Neural cell (in vitro differentiated cells): ENCODE data around the gene APBA1. TPM values are rescaled to one million over a fixed set of nuclear protein-coding genes. Genes with fewer than 3 reads are reported as not detected.

ENCODE experiments used
- H2AFZ ChIP-seq: fragments of 200-600, 300-800 bp; sonication (generic), shearing (Covaris generic); 2 replicates; pipeline ENCODE4 v1.6.0; 2014; ENCODE audit warnings: low read depth, mild to moderate bottlenecking, antibody characterized with exemption, low read length, moderate library complexity
- H3F3A ChIP-seq: fragments of 200-600 bp; shearing (Covaris generic); 2 replicates; pipeline ENCODE4 v1.6.1; 2016; ENCODE audit warnings: mild to moderate bottlenecking, moderate library complexity, mixed read lengths, antibody characterized with exemption, low read length; ENCODE audit not compliant: insufficient read depth, poor library complexity, severe bottlenecking
- H3K27ac ChIP-seq: fragments of 200-600, 300-800 bp; sonication (generic), shearing (Covaris generic); 2 replicates; pipeline ENCODE4 v1.5.1; 2014; ENCODE audit warnings: mild to moderate bottlenecking, low read length, moderate library complexity
- H3K27me3 ChIP-seq: fragments of 300-800, 200-600 bp; sonication (generic), shearing (Covaris generic); 2 replicates; pipeline ENCODE4 v1.6.0; 2014; ENCODE audit warnings: mild to moderate bottlenecking, low read depth, low read length, moderate library complexity; ENCODE audit not compliant: insufficient read depth
- H3K36me3 ChIP-seq: fragments of 300-800, 200-600 bp; sonication (generic), shearing (Covaris generic); 2 replicates; pipeline ENCODE4 v1.5.1; 2014; ENCODE audit warnings: mild to moderate bottlenecking, antibody characterized with exemption, low read length, moderate library complexity; ENCODE audit not compliant: insufficient read depth
- H3K4me2 ChIP-seq: fragments of 300-800, 200-600 bp; sonication (generic), shearing (Covaris generic); 2 replicates; pipeline ENCODE4 v1.6.0; 2014; ENCODE audit warnings: mild to moderate bottlenecking, low read length
- H3K4me3 ChIP-seq: fragments of 300-800, 200-600 bp; sonication (generic), shearing (Covaris generic); 2 replicates; pipeline ENCODE4 v1.5.1; 2014; ENCODE audit warnings: mild to moderate bottlenecking, low read length, moderate library complexity
- H3K79me2 ChIP-seq: fragments of 200-600 bp; shearing (Covaris generic); replicated peaks from 2 replicates; pipeline ENCODE4 v1.6.0; 2014; ENCODE audit warnings: mild to moderate bottlenecking, low read length, moderate library complexity; ENCODE audit not compliant: insufficient read depth
- H3K9ac ChIP-seq: fragments of 300-800, 200-600 bp; sonication (generic), shearing (Covaris generic); 2 replicates; pipeline ENCODE4 v1.6.1; 2016; ENCODE audit warnings: mild to moderate bottlenecking, low read length, mixed read lengths
- H3K9me2 ChIP-seq: fragments of 200-600 bp; shearing (Covaris generic); 2 replicates; pipeline ENCODE4 v1.6.1; 2016; ENCODE audit warnings: mild to moderate bottlenecking, low read length, mixed read lengths; ENCODE audit not compliant: insufficient read depth
- H3K9me3 ChIP-seq: fragments of 200-600, 300-800 bp; sonication (generic), shearing (Covaris generic); 2 replicates; pipeline ENCODE4 v1.6.1; 2016; ENCODE audit warnings: mild to moderate bottlenecking, mixed run types, low read length, moderate library complexity, mixed read lengths
- H4K20me1 ChIP-seq: fragments of 200-600 bp; shearing (Covaris generic); 2 replicates; pipeline ENCODE4 v1.6.1; 2016; ENCODE audit warnings: mild to moderate bottlenecking, mixed run types; ENCODE audit not compliant: insufficient read depth
- EP300 ChIP-seq: fragments of 450-650 bp; conservative IDR thresholded peaks from 2 replicates; pipeline ENCODE4 v1.6.1; 2014; ENCODE audit warnings: antibody characterized with exemption, mild to moderate bottlenecking, moderate library complexity; ENCODE audit not compliant: poor library complexity, severe bottlenecking
- EZH2 ChIP-seq: fragments of 200-600, 300-800 bp; shearing (Covaris generic), sonication (generic); IDR thresholded peaks from 2 replicates; pipeline ENCODE4 v1.6.1; 2014; ENCODE audit warnings: antibody characterized with exemption, low read length, borderline replicate concordance, mild to moderate bottlenecking; ENCODE audit not compliant: insufficient read depth, poor library complexity, severe bottlenecking
- MXI1 ChIP-seq: fragments of 450-650 bp; conservative IDR thresholded peaks from 2 replicates; pipeline ENCODE4 v1.6.1; 2014; ENCODE audit warnings: antibody characterized with exemption, mild to moderate bottlenecking; ENCODE audit not compliant: poor library complexity, severe bottlenecking
- POLR2AphosphoS5 ChIP-seq: IDR thresholded peaks from 2 replicates; pipeline ENCODE4 v1.6.1; 2012
- RAD21 ChIP-seq: fragments of 450-650 bp; conservative IDR thresholded peaks from 2 replicates; pipeline ENCODE4 v1.6.1; 2014; ENCODE audit warnings: antibody characterized with exemption, mild to moderate bottlenecking, moderate library complexity
- REST ChIP-seq: IDR thresholded peaks from 2 replicates; pipeline ENCODE4 v1.6.1; 2012; ENCODE audit warnings: borderline replicate concordance
- SMC3 ChIP-seq: fragments of 450-650 bp; conservative IDR thresholded peaks from 2 replicates; pipeline ENCODE4 v1.6.1; 2014; ENCODE audit warnings: antibody characterized with exemption, mild to moderate bottlenecking, moderate library complexity; ENCODE audit not compliant: poor library complexity
- TAF1 ChIP-seq: IDR thresholded peaks from 2 replicates; pipeline ENCODE4 v1.6.1; 2012; ENCODE audit warnings: low read depth
- polyA plus RNA-seq: library from polyadenylated mRNA; depleted of rRNA; stranded (reverse); fragments of >200 nt; gene quantifications from 2 replicates; pipeline ENCODE4 v1.2.3, GENCODE V29; 2014
- TF ChIP-seq, protein P1 (sequence below): fragments of 450-650 bp; IDR thresholded peaks from 2 replicates; pipeline ENCODE4 v1.5.1; 2014; ENCODE audit warnings: antibody characterized with exemption, mild to moderate bottlenecking, moderate library complexity; ENCODE audit not compliant: poor library complexity, severe bottlenecking

Gene APBA1
- polyA plus RNA-seq, 1 donor from 2014 or later = 10.9 TPM

DNA sequence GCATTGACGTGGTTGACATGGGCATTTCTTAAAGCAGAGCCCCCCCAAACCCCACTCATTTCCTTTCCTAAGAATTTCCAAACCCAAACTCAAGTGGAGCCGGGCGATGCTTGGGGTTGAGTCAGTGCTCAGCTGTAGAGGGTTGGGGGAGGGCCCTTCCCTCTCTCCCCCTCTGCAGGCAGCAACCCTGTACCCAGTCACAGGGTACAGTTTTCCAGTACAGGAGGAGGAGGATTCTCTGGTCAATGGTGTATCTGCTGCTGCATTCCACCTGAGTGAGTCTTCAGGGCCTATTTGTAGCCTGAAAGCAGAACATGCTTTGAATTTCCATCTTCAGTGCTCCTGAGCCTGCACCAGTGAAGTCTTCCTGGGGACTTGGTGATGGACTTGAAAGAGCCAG is 291.4 kb downstream of the APBA1 start:
- H3K4me3 ChIP-seq = no peak overlapping the region
- H3K36me3 ChIP-seq = no peaks in the 10 kb centered on the region
- no peak overlapping the region for H3K27ac ChIP-seq
- no peaks in the 10 kb centered on the region for H3K27me3 ChIP-seq
- H4K20me1 ChIP-seq = no peaks in the 10 kb centered on the region
- TF ChIP-seq, protein P1, sequence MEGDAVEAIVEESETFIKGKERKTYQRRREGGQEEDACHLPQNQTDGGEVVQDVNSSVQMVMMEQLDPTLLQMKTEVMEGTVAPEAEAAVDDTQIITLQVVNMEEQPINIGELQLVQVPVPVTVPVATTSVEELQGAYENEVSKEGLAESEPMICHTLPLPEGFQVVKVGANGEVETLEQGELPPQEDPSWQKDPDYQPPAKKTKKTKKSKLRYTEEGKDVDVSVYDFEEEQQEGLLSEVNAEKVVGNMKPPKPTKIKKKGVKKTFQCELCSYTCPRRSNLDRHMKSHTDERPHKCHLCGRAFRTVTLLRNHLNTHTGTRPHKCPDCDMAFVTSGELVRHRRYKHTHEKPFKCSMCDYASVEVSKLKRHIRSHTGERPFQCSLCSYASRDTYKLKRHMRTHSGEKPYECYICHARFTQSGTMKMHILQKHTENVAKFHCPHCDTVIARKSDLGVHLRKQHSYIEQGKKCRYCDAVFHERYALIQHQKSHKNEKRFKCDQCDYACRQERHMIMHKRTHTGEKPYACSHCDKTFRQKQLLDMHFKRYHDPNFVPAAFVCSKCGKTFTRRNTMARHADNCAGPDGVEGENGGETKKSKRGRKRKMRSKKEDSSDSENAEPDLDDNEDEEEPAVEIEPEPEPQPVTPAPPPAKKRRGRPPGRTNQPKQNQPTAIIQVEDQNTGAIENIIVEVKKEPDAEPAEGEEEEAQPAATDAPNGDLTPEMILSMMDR = no peak
- TF ChIP-seq RAD21 (no peak), REST (no peak), SMC3 (no peak), MXI1 (no peak), POLR2AphosphoS5 (no peak), TAF1 (no peak), EZH2 (no peak), EP300 (no peak)
- H3F3A ChIP-seq = no peaks in the 10 kb centered on the region
- no peaks in the 10 kb centered on the region for H3K79me2 ChIP-seq
- H3K9ac ChIP-seq = no peak overlapping the region
- no peaks in the 10 kb centered on the region for H3K9me2 ChIP-seq
- no peak overlapping the region for H3K4me2 ChIP-seq
- H2AFZ ChIP-seq = no peak overlapping the region
- H3K9me3 ChIP-seq = no peaks in the 10 kb centered on the region

- no peak overlapping the region for H3K4me2 ChIP-seq
Observed at GRCh38 chr9:69380301-69380700, 291.9 kb downstream of the APBA1 start.

More at GRCh38 chr9:69380301-69380700, 291.9 kb downstream of the APBA1 start:
- no peak for TF ChIP-seq REST
- TF ChIP-seq RAD21 = no peak
- TF ChIP-seq SMC3 = no peak
- TF ChIP-seq TAF1 = no peak
- TF ChIP-seq EZH2 = no peak
- TF ChIP-seq MXI1 = no peak
- TF ChIP-seq, protein P1 = no peak
- TF ChIP-seq POLR2AphosphoS5 = no peak
- no peak for TF ChIP-seq EP300
- Histone ChIP-seq H3K9ac (no peak overlapping the region), H3K9me2 (no peaks in the 10 kb centered on the region), H3K27me3 (no peaks in the 10 kb centered on the region), H3K36me3 (no peaks in the 10 kb centered on the region), H3K4me3 (no peak overlapping the region), H3F3A (no peaks in the 10 kb centered on the region), H2AFZ (no peak overlapping the region), H3K79me2 (no peaks in the 10 kb centered on the region), H4K20me1 (no peaks in the 10 kb centered on the region), H3K27ac (no peak overlapping the region), H3K9me3 (no peaks in the 10 kb centered on the region)
